ENCODE measurements around the gene CGNL1.
A peak's percentile ranks its signal among the peaks of the same experiment; 100 is the strongest.

Gene CGNL1

DNA sequence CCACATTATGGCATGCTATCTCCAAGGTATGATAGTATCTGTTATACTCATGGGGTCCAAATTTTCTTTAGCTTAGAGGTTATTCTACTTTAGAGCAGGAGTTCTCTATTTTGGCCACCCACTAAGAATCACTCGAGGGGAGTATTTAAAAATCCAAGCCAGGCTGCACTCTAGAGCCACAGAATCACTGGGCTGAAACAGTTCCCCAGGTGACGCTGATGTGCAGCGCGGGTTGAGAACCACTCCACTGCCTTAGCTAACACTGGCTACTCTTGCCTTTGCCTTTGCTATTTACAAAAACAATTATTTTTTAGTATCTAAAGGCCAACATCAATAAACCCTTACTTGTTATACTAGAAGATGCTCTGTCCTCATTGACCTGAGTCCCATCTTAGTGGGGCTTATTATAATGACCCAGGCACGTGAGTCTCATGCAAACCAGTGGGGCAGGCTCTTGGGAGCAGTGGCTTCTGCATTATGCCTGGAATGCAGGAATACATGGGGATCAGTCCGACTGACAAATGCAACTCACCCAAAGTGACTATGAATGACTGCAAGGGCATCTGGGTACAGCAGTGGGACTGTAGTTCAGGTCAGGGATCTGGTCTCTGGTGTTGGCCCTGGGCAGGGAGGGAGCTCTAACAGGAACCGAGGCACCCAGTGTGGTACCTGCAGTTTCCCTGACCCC is 21.7 kb upstream of the CGNL1 start:
- peak; percentile 26 for DNase-seq

GRCh38 chr15:57355259-57355658 is 21.0 kb upstream of the CGNL1 start:
- DNase-seq, result no peak

DNA sequence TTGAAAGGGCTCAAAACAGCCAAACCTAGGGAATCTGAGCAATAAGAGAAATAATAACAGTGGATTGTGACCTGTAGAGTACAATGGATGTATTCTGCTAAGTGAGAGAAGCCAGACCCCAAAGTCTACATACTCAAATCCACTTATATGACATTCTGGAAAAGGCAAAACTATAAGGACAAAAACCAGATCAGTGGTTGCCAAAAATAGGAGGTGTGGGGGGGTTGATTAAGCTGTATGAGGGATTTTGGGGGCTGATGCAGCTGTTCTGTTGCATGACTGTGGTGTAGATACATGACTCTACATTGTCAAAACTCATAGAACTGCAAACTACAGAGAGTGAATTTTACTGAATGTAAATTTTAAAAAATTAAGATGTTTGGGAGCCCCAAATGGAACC is 20.1 kb upstream of the CGNL1 start:
- DNase-seq, result no peak

GRCh38 chr15:57356636-57357035 is 19.7 kb upstream of the CGNL1 start:
- DNase-seq, result no peak

GRCh38 chr15:57357799-57358198 is 18.5 kb upstream of the CGNL1 start:
- DNase-seq, result no peak

DNA sequence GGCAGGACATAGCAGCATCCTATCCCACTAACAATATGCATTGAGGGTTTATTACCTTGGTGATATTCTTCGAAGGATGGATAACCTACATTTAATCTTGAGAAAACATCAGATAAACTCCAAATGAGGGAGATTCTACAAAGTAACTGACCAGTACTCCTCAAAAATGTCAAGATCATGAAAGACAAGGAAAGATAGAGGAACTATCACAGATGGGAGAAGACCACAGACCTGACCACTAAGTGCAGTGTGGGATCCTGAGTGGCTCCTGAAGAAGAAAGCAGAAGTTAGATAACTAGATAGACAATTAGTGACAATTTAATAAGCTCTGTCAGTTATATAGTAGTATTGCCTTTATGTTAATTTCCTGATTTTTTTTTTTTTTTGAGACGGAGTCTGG is 17.7 kb upstream of the CGNL1 start:
- no peak for DNase-seq

- DNase-seq, result no peak
Observed at GRCh38 chr15:57363661-57364060, 12.6 kb upstream of the CGNL1 start.

- DNase-seq, result no peak
Observed at GRCh38 chr15:57364282-57365007, 11.9 kb upstream of the CGNL1 start.

GRCh38 chr15:57367556-57367955 is 8.7 kb upstream of the CGNL1 start:
- no peak for DNase-seq

DNA sequence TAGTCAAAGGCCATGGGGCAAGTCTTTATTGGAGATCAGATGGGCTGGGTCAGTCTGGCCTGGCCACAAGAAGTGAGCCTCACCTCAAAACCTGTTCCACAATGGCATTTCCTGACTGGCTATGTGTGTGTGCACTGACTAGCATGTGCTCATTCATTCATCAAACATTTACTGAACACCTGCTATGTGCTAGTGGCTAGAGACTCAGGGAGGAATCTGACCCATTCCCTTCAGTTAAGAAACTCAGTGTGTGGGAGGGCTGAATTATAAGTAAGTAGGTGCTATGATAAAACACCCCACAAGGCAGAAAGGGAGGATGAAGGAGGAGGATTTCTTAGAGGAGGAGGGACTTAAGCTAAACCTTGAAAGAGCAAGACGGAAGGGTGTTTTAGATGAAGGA is 5.4 kb upstream of the CGNL1 start:
- no peak for DNase-seq

- no peak for DNase-seq
Observed at GRCh38 chr15:57373251-57373881, 2.9 kb upstream of the CGNL1 start.

DNA sequence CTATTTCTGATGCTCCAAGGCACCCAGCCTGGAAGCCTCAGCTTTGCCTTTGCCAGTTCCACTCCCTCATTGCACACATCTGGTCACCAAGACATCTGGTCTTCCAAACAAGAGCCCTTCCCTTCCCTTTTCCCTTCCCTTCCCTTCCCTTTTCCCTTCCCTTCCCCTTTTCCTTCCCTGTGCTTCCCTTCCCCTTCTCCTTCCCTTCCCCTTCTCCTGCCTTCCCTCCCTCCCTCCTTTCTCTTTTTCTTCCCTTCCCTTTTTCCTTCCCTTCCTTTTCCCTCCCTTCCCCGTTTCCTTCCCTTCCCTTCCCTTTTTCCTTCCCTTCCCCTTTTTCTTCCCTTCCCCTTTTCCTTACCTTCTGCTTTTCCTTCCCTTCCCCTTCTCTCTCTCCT is 2.4 kb upstream of the CGNL1 start:
- DNase-seq, result no peak

GRCh38 chr15:57376696-57377477 is 582 bp downstream of the CGNL1 start:
- peak; percentile 26 for DNase-seq

- DNase-seq, result no peak
Observed at GRCh38 chr15:57377478-57377847, 1.2 kb downstream of the CGNL1 start.

DNA sequence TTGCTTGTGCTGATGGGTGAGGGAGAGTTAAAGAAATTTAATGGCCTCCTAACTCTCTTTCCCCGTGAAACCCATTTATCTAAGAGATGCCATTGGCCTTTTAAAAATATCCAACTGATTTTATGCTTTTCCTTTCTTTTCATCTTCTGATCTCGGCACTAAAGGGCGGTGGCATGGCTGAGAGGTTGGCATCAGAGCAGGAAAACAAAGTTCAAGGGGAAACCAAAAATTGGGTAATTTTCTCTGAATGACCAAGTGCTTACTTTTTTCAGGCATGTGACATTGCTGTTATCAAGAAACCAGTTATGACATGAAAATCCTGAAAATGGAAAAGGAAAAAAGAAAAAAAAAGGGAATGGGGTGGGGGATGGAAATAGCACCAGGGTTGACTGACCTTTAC is 3.2 kb downstream of the CGNL1 start:
- DNase-seq, result no peak

DNA sequence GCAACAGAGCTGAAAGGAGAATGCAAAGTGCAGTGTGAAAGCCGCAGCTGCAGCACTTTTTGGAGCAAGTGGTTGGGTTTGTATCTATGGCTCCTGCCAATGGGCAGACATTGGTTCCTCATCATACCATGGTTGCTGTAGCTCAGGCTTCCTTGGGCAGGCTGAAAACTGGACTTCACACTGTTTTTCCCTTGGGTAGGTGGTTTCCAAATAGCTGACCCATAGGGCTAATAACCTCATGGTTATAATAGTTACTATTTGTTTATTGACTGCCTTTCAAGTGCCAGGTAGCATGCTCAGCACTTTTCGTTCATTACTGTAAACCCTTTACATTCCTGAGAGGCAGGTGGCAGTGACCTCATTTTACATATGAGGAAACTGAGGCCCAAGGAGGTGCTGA is 4.5 kb downstream of the CGNL1 start:
- DNase-seq, result no peak

- no peak for DNase-seq
Observed at GRCh38 chr15:57382215-57382614, 5.9 kb downstream of the CGNL1 start.

DNA sequence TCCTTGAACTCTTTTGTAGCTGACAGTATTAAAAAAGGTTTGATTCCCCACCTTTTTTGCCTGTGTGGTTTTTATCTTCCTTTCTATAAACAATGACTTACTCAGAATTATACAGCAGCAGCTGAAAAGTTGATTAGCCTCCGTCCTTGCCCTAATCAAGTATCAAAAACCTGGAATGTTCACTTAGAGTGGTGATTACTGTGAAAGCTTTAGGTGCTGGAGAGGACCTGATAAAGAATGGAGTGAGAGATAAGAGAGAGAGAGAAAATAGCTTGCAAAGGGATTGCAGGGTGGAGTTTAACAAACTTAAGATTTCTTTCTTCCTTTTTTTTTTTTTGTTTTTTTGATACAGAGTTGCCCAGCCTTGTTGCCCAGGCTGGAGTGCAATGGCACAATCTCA is 6.7 kb downstream of the CGNL1 start:
- DNase-seq, result no peak

GRCh38 chr15:57384024-57384423 is 7.7 kb downstream of the CGNL1 start:
- DNase-seq, result no peak

DNA sequence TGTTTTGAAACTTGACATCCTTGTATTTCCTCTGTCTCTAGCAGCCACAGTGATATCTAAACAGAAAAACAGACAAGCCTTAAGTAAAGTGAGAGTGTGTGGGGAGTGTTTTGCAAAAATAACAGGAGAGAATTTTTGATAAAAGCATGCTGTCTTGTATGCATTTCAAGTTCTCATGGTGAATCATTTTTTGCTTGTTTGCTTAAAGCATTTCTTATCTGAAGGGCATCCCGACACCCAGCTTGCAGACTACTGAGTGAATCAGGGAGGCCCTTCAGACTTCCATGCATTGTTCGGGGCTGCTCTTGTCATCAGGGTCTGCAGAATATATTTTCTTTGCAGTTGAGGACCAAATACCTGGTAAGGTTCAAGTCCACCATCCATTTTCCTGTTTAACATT is 8.5 kb downstream of the CGNL1 start:
- no peak for DNase-seq

- DNase-seq, result no peak
Observed at GRCh38 chr15:57385923-57386390, 9.7 kb downstream of the CGNL1 start.

- no peak for DNase-seq
Observed at GRCh38 chr15:57386976-57387375, 10.7 kb downstream of the CGNL1 start.

DNA sequence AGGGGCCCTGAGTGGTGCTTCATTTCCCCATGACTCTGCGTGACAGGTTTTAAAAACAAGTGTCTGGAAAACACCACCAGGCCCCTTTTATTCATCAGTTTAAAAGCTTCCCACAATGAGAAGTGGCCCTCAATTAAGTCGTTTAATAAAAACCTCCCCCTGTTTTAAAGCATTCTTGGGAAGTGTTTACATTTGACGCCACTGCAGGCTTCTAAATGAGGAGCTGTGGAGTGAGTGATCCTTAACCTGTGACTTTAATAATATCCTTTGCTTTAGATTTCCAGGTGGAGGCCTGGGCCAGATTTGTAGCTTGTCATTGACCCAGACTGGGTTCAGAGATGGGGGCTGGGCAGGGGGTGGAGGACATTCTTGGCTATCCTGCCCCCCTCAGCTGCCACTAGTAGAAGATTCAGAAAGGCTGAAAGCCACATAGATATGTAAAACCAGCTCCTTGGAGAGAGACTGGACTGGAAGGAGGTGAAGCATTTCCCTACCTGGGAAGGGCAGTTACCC is 11.3 kb downstream of the CGNL1 start:
- DNase-seq, result peak; percentile 26
